Left colon (tissue), 2 donors: ENCODE measurements around the gene VAV1. TPM values are rescaled to one million over a fixed set of nuclear protein-coding genes. Genes with fewer than 3 reads are reported as not detected.
"Not testable (repeated sequence)": the region's sequence is repeated elsewhere in the genome, so short reads cannot be mapped to it uniquely, and the experiment has no call there.

Experiments used
- ATAC-seq: fragments of 200-7000 bp; cut with Tn5 transposase; one replicate; pipeline ENCODE4 v1.9.1; 2020; ENCODE audit warnings: mild to moderate bottlenecking, moderate library complexity
- DNase-seq, 2 donors: peaks; one replicate each; pipeline ENCODE4 v3.0.0-alpha.2; 2020
- intact Hi-C, 2 donors: fragments of 100-400 bp; cut with DNase I in 1 of 2; cut with micrococcal nuclease in 1 of 2; formaldehyde crosslinking; loops; one replicate each; pipeline versions ENCODE4 v1.11.2 to v1.14.0; 2022; cut with DNase I, micrococcal nuclease
- total RNA-seq, 2 donors: library from RNA; stranded (reverse); fragmentation: NEBNext Ultra II Directional; extraction: Animal tissue kit (Norgen Biotek cat#: 25700); gene quantifications; one replicate each; pipeline ENCODE4 v1.2.1, GENCODE V29; 2021
- donor health status: DM: no; HTN: no; CAD: no.
- donor health status: DM: yes; HTN: yes; CAD: no.

VAV1 gene
- total RNA-seq, 2 donors from 2014 or later: 8.2 to 8.5 TPM

DNA sequence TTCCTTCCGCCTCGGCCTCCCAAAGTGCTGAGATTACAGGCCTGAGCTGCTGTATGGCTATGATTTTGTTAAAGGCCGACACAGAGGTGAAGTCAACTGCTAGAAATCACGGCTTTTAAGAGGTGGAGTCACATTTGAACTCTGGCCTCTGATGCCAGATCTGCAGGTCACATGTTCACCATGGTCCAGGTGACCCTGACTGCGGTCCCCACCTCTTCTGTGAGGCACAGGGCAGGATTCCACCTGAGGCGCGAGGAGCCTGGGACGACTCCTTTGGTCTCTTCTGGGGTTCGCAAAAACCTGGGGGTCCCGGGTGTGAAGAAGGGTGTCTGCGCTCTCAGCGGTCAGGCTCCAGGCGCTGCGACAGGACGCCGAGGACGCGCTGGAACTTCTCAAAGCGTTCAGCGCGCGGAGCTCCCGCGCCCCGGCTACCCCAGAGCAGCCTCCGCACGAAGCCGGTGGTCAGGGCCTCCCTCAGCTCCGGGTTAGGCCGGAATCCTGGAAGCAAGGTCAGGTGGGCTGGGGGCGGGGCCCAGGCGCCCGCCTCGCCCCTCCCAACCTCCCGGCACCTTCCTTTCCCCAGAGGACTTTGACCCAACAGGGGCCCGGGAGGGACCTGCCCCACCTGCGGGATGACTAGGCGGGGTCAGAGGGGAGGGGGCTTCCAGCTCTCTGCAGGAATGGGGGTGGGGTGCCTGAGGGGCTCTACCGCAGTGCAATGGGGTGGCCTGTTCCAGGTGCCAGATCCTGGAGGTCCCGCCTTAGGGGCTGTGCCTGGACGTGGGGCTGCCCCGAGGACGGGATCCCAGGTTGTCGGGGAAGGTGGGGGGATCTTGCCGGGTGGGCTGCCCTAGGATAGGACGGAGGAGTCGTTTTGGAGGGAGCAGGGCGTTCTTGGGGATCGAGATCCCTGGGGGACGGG is 20.0 kb upstream of the VAV1 start:
- intact Hi-C loops: no loop called here
- ATAC-seq (peak; percentile 74), DNase-seq (peak; percentile 84 to 89)

- DNase-seq (peak; percentile 94 to 95), ATAC-seq (peak; percentile 79)
- intact Hi-C loops: no loop called here
These were observed 19.1 kb upstream of the VAV1 start for GRCh38 chr19:6753178-6754031.

- ATAC-seq (no peak), DNase-seq (no peak)
- intact Hi-C loops: no loop called here
These were observed 18.4 kb upstream of the VAV1 start for GRCh38 chr19:6754136-6754535.

GRCh38 chr19:6754653-6755463 is 17.6 kb upstream of the VAV1 start:
- DNase-seq (no peak), ATAC-seq (no peak)
- intact Hi-C loops: no loop called here

- no peak for ATAC-seq
- no peak for DNase-seq
- intact Hi-C loops: no loop called here
These were observed 11.9 kb upstream of the VAV1 start for GRCh38 chr19:6760606-6761005.

GRCh38 chr19:6761053-6761676 is 11.3 kb upstream of the VAV1 start:
- intact Hi-C loops: no loop called here
- no peak for ATAC-seq
- no peak for DNase-seq

GRCh38 chr19:6762253-6762797 is 10.2 kb upstream of the VAV1 start:
- DNase-seq, intact Hi-C loops, ATAC-seq: not testable (repeated sequence)

DNA sequence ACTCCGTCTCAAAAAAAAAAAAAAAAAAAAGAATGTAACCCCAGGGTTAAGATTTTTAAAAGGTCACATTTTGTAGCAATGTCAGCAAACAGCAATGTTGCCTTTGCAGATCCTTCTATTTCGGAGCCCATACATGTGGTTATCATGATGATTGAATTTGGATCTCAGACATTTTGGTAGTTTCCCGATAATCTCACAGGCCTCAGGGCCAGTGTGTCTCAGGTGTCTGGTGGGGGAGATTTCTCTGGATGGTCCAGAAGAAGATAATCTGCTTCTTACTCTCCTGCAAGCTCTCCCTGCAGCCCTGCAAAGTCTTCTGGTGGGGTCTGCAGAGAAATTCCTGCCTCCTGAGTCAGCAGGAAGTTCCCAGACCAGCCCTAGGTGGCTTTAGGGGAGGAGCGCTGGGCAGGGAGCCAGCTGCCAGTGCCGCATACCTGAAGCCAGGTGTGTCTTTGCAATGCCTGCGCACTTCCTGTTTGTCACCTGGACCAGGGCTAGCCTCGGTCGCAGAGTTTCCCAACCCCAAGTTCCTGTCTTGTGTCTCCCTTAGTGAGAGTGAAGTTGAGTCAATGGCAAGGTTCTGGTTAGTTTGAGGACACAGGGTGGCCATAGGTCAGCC is 6.7 kb upstream of the VAV1 start:
- intact Hi-C loops: loop anchor here in 1 of 2 donors (2.0 kb wide), 1 partner anchor 97 kb away; no protein-coding TSS in a partner anchor
- peak; percentile 70 for ATAC-seq
- peak; percentile 95 for DNase-seq

GRCh38 chr19:6766357-6767080 is 6.0 kb upstream of the VAV1 start:
- intact Hi-C loops: loop anchor here in 1 of 2 donors (2.0 kb wide), 1 partner anchor 96 kb away; no protein-coding TSS in a partner anchor
- DNase-seq (no peak), ATAC-seq (peak; percentile 9)

GRCh38 chr19:6767081-6767356 is 5.5 kb upstream of the VAV1 start:
- intact Hi-C loops: loop anchor here in 1 of 2 donors (2.0 kb wide), 1 partner anchor 96 kb away; no protein-coding TSS in a partner anchor
- peak; percentile 60 for ATAC-seq
- no peak for DNase-seq

GRCh38 chr19:6767357-6768235 is 4.9 kb upstream of the VAV1 start, which contains the start of gene SH2D3A:
TSS of gene SH2D3A (minus strand) at chr19:6767435. CDS start at chr19:6763748, 3,687 bp downstream.
- DNase-seq: peak; percentile 96 to 97
- intact Hi-C loops: loop anchor here in 1 of 2 donors (2.0 kb wide), 1 partner anchor 95 kb away; no protein-coding TSS in a partner anchor
- peak; percentile 82 for ATAC-seq

GRCh38 chr19:6768236-6768785 is 4.2 kb upstream of the VAV1 start:
- ATAC-seq (no peak), DNase-seq (peak in 1 of 2 donors; percentile 22)
- intact Hi-C loops: no loop called here

DNA sequence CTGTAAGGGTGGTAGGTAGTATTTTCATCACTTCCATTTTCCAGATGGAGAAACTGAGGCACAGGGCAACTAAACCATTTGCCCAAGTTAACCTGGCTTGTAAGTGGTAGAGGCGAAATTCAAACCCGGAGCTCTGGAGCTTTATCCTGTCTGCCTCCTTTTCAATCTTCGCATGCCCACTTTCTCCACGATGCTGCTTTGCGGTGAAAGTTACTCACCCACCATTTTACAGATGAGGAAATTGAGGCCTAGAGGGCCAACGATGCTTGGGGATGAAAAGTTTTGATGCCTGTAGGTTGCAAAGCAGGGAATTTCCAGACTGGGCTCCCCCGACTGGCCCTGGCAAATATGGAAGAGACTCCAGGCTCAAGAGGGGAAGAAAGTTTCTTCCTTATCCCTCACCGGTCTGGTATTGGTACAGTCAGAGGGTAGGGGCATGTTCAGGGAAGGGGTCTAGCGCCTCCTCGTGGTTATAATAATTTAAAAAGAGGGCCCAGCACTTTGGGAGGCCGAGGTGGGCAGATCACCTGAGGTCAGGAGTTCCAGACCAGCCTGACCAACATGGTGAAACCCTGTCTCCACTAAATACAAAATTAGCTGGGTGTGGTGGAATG is 3.4 kb upstream of the VAV1 start:
- ATAC-seq (no peak), DNase-seq (no peak)
- intact Hi-C loops: no loop called here

- DNase-seq, intact Hi-C loops, ATAC-seq: not testable (repeated sequence)
These were observed 870 bp upstream of the VAV1 start for GRCh38 chr19:6771648-6772027.

DNA sequence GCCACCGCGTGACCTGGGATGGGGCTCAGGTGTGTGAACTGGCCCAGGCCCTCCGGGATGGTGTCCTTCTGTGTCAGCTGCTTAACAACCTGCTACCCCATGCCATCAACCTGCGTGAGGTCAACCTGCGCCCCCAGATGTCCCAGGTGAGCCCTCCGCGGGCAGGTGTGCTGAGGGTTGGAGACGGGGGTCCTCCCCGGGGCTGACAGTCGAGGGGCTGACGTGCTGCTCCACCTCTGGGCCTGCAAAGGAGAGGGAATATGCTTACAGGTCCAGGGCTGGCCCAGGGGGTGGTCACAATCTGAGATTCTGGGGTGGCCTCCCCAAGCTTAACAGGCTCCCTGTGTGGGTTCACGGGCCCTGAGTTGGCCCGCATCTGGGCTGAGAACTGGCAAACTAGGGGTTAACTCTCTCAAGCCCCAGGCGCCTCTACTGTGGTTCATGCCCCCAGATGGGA is 386 bp downstream of the VAV1 start:
- DNase-seq: peak in 1 of 2 donors; percentile 25
- intact Hi-C loops: no loop called here
- ATAC-seq: no peak
